OCI-LY7 (cell line): Measurements from ENCODE around the gene SPAG5. TPM values are rescaled to one million over a fixed set of nuclear protein-coding genes. Genes with fewer than 3 reads are reported as not detected.

ENCODE experiments used
- BruUV-seq: library from RNA; stranded (reverse); fragments of 400-500 nt; replicated peaks from 2 replicates; lab custom pipeline; 2021; lab: Mats Ljungman, UMichigan
- CTCF ChIA-PET: fragments of 300-600 bp; sonication (Branson Sonifier 250); formaldehyde crosslinking; loops from one replicate; lab custom pipeline; 2022; ENCODE audit warnings: antibody characterized with exemption; ENCODE audit not compliant: unreplicated experiment; lab: Charles Lee
- POLR2A ChIA-PET: fragments of 300-600 bp; sonication (Branson Sonifier 250); formaldehyde crosslinking; loops from one replicate; lab custom pipeline; 2022; ENCODE audit warnings: antibody characterized with exemption; lab: Charles Lee
- DNase-seq: peaks from one replicate; pipeline ENCODE4 v3.0.0-alpha.2; 2015; ENCODE audit warnings: low spot score
- H2AFZ ChIP-seq: fragments of 200-600 bp; sonication (generic), shearing (Covaris generic); 2 replicates; pipeline ENCODE4 v1.6.1; 2014; ENCODE audit warnings: mild to moderate bottlenecking, antibody characterized with exemption, low read length, moderate library complexity
- H3K27ac ChIP-seq: fragments of 200-600 bp; sonication (generic); 2 replicates; pipeline ENCODE4 v1.5.1; 2014; ENCODE audit warnings: mixed run types, low read depth, mild to moderate bottlenecking, moderate library complexity, low read length, inconsistent platforms; ENCODE audit not compliant: poor library complexity, severe bottlenecking
- H3K36me3 ChIP-seq: fragments of 200-600 bp; sonication (generic); 2 replicates; pipeline ENCODE4 v1.6.1; 2014; ENCODE audit warnings: mild to moderate bottlenecking, antibody characterized with exemption, low read length, moderate library complexity, mixed read lengths; ENCODE audit not compliant: insufficient read depth
- H3K4me1 ChIP-seq: fragments of 200-600 bp; sonication (generic); 2 replicates; pipeline ENCODE4 v1.5.1; 2014; ENCODE audit warnings: mild to moderate bottlenecking, low read length; ENCODE audit not compliant: insufficient read depth, poor library complexity, severe bottlenecking
- H3K4me2 ChIP-seq: fragments of 200-600 bp; sonication (generic); 2 replicates; pipeline ENCODE4 v1.6.1; 2014; ENCODE audit warnings: mild to moderate bottlenecking, low read length
- H3K4me3 ChIP-seq: fragments of 200-600 bp; sonication (generic); 2 replicates; pipeline ENCODE4 v1.5.1; 2014; ENCODE audit warnings: mild to moderate bottlenecking, low read depth, low read length; ENCODE audit not compliant: poor library complexity, severe bottlenecking
- H3K79me2 ChIP-seq: fragments of 200-600 bp; sonication (generic); 2 replicates; pipeline ENCODE4 v1.6.1; 2016; ENCODE audit warnings: low read depth, mild to moderate bottlenecking, low read length, moderate library complexity, mixed read lengths; ENCODE audit not compliant: insufficient read depth
- H3K9me2 ChIP-seq: fragments of 200-600 bp; sonication (generic); 2 replicates; pipeline ENCODE4 v1.6.1; 2016; ENCODE audit warnings: mild to moderate bottlenecking, low read length, mixed read lengths; ENCODE audit not compliant: insufficient read depth
- H3K9me3 ChIP-seq: fragments of 200-600 bp; sonication (generic); 2 replicates; pipeline ENCODE4 v1.6.1; 2014; ENCODE audit warnings: mild to moderate bottlenecking, mixed run types, low read length, mixed read lengths
- H4K20me1 ChIP-seq: fragments of 200-600 bp; sonication (generic); 2 replicates; pipeline ENCODE4 v1.6.1; 2014; ENCODE audit warnings: mild to moderate bottlenecking, antibody characterized with exemption, low read length, moderate library complexity, mixed read lengths; ENCODE audit not compliant: insufficient read depth
- CTCF ChIP-seq: fragments of 200-600 bp; sonication (generic); conservative IDR thresholded peaks from 2 replicates; pipeline ENCODE4 v1.5.1; 2014; ENCODE audit warnings: mild to moderate bottlenecking, antibody characterized with exemption, low read length, moderate library complexity, mixed read lengths
- EZH2phosphoT487 ChIP-seq: fragments of 200-600 bp; sonication (generic); IDR thresholded peaks from 2 replicates; pipeline ENCODE4 v1.6.1; 2018; ENCODE audit warnings: low read depth, borderline replicate concordance, mild to moderate bottlenecking, mixed run types, antibody characterized with exemption, low read length, moderate library complexity, mixed read lengths
- intact Hi-C: fragments of 100-400 bp; cut with micrococcal nuclease; formaldehyde crosslinking; loops from one replicate; pipeline ENCODE4 v1.10.0; 2022; ENCODE audit not compliant: unreplicated experiment
- total RNA-seq, 2 experiments: library from RNA; depleted of rRNA in 1 of 2; stranded (reverse); fragments of >200 nt in 1 of 2; shearing (Covaris generic) in 1 of 2; gene quantifications; 2 replicates each; pipeline ENCODE4 v1.2.3, GENCODE V29; 2014 to 2022

SPAG5 gene
- total RNA-seq, 2 experiments from 2014 or later = 152 to 161 TPM

- POLR2A ChIA-PET = no interaction called here
- peak; percentile 17 for DNase-seq
- Histone ChIP-seq H3K4me3 (no peak overlapping the region), H3K4me1 (peaks cover 23% of the 10 kb centered on the region), H2AFZ (no peak overlapping the region), H3K36me3 (peaks cover 99% of the 10 kb centered on the region), H3K4me2 (no peak overlapping the region), H4K20me1 (no peaks in the 10 kb centered on the region), H3K79me2 (no peaks in the 10 kb centered on the region), H3K9me2 (no peaks in the 10 kb centered on the region), H3K27ac (no peak overlapping the region), H3K9me3 (no peaks in the 10 kb centered on the region)
- CTCF ChIA-PET = interaction anchor here (0.6 kb wide), 1 partner anchor 122 kb away, joined by 3 read pairs; no protein-coding TSS in a partner anchor
- intact Hi-C loops = no loop called here
- TF ChIP-seq CTCF = no peak
- TF ChIP-seq EZH2phosphoT487 = no peak
- no TSS peak for BruUV-seq
Measured at GRCh38 chr17:28615260-28615940, 16.6 kb upstream of the SPAG5 start.

- intact Hi-C loops = loop anchor here (1.0 to 5.0 kb wide), 2 partner anchors 62 to 120 kb away; partner anchors contain the start of gene UNC119
- POLR2A ChIA-PET = no interaction called here
- Histone ChIP-seq H3K9me3 (no peaks in the 10 kb centered on the region), H3K4me2 (no peak within 1 kb of the TSS), H3K9me2 (no peaks in the 10 kb centered on the region), H3K4me3 (no peak within 1 kb of the TSS), H3K79me2 (no peaks in the 10 kb centered on the region), H3K4me1 (peaks cover 23% of the 10 kb centered on the region), H4K20me1 (no peaks in the 10 kb centered on the region), H3K27ac (peak within 1 kb of the TSS; percentile 31), H3K36me3 (peaks cover 98% of the 10 kb centered on the region), H2AFZ (no peak within 1 kb of the TSS)
- BruUV-seq = no TSS peak
- CTCF ChIA-PET = no interaction called here
- TF ChIP-seq EZH2phosphoT487 (no peak), CTCF (no peak)
- DNase-seq = no peak
Measured at GRCh38 chr17:28613931-28614381, 15.1 kb upstream of the SPAG5 start, which contains the start of gene RSKR. TSS of gene RSKR (minus strand) at chr17:28614185. CDS start at chr17:28614161, 24 bp downstream.
